Measurements from ENCODE around the gene PIGS. TPM values are rescaled to one million over a fixed set of nuclear protein-coding genes. Genes with fewer than 3 reads are reported as not detected.

The PIGS gene
- total and polyA plus RNA-seq, 4 donors = 7.3 to 29.5 (median 13.3) TPM

- Histone ChIP-seq H3K9ac (ENCODE audit: low read depth in 1 of 2, low read length in 2 of 2) (peak overlapping the region; percentile 28 to 37), H3K4me1 (ENCODE audit: control insufficient read depth in 4 of 4, insufficient read depth in 4 of 4, low read length in 3 of 4) (peaks cover 6 to 25% (median 17%) of the 10 kb centered on the region in 4 donors), H3K27me3 (ENCODE audit: control insufficient read depth in 4 of 4, insufficient read depth in 4 of 4, low read length in 3 of 4) (no peaks in the 10 kb centered on the region), H3K4me3 (ENCODE audit: low read depth in 1 of 3, low read length in 3 of 3) (peak overlapping the region; percentile 61 to 85 (median 64)), H3K9me3 (ENCODE audit: control insufficient read depth in 4 of 4, low read length in 3 of 4) (no peaks in the 10 kb centered on the region), H3K36me3 (ENCODE audit: control insufficient read depth in 4 of 4, insufficient read depth in 3 of 4, low read depth in 1 of 4, low read length in 3 of 4) (no peaks in the 10 kb centered on the region), H3K27ac (ENCODE audit: low read depth in 1 of 2, low read length in 2 of 2) (peak overlapping the region; percentile 94 to 97)
- DNase-seq (ENCODE audit: low spot score) = no peak
- 4% methylated on average over 17 of the region's 17 CpGs for WGBS
- no peak for TF ChIP-seq JUND (IDR thresholded peaks at IDR 0.05)
Observed at GRCh38 chr17:28598389-28598788, 27.1 kb upstream of the PIGS start.

GRCh38 chr17:28597606-28598383, 26.5 kb upstream of the PIGS start:
- TF ChIP-seq JUND (IDR thresholded peaks at IDR 0.05) (peak; percentile 41 to 79), SP1 (IDR thresholded peaks at IDR 0.05) (peak; percentile 83), HNF4A (conservative IDR thresholded peaks at IDR 0.05) (peak; percentile 84 to 85), ATF3 (IDR thresholded peaks at IDR 0.05) (peak; percentile 48), FOXA1 (IDR thresholded peaks at IDR 0.05) (peak; percentile 21), YY1 (IDR thresholded peaks at IDR 0.05) (peak; percentile 75), EGR1 (IDR thresholded peaks at IDR 0.05; ENCODE audit: low read depth in 2 of 2) (peak in 1 of 2 donors; percentile 73), MAX (IDR thresholded peaks at IDR 0.05) (peak; percentile 83), HNF4G (IDR thresholded peaks at IDR 0.05) (peak; percentile 42), NR2F2 (IDR thresholded peaks at IDR 0.05) (peak; percentile 73), GABPA (IDR thresholded peaks at IDR 0.05 in 1 of 2, conservative IDR thresholded peaks at IDR 0.05 in 1 of 2) (no peak), TAF1 (conservative IDR thresholded peaks at IDR 0.05) (no peak), CTCF (IDR thresholded peaks at IDR 0.05; ENCODE audit: low read depth, low read length, missing input control) (no peak), RAD21 (IDR thresholded peaks at IDR 0.05) (peak; percentile 25 to 48), REST (IDR thresholded peaks at IDR 0.05) (peak; percentile 57), FOXA2 (IDR thresholded peaks at IDR 0.05) (no peak), ZBTB33 (IDR thresholded peaks at IDR 0.05) (peak; percentile 46), RXRA (IDR thresholded peaks at IDR 0.05) (peak; percentile 98)
- Histone ChIP-seq H3K27ac (ENCODE audit: low read depth in 1 of 2, low read length in 2 of 2) (peak overlapping the region; percentile 94 to 97), H3K4me1 (ENCODE audit: control insufficient read depth in 4 of 4, insufficient read depth in 4 of 4, low read length in 3 of 4) (peaks cover 6 to 25% (median 17%) of the 10 kb centered on the region in 4 donors), H3K27me3 (ENCODE audit: control insufficient read depth in 4 of 4, insufficient read depth in 4 of 4, low read length in 3 of 4) (no peaks in the 10 kb centered on the region), H3K36me3 (ENCODE audit: control insufficient read depth in 4 of 4, insufficient read depth in 3 of 4, low read depth in 1 of 4, low read length in 3 of 4) (peaks cover 0 to 4% (median under 1%) of the 10 kb centered on the region in 4 donors), H3K9me3 (ENCODE audit: control insufficient read depth in 4 of 4, low read length in 3 of 4) (no peaks in the 10 kb centered on the region), H3K9ac (ENCODE audit: low read depth in 1 of 2, low read length in 2 of 2) (no peak overlapping the region), H3K4me3 (ENCODE audit: low read depth in 1 of 3, low read length in 3 of 3) (peak overlapping the region in 2 of 3 donors; percentile 61 to 85)
- WGBS = 21% methylated on average over 5 of the region's 5 CpGs
- DNase-seq (ENCODE audit: low spot score) = no peak
